Activated CD8-positive, alpha-beta memory T cell treated with anti-CD3 and anti-CD28 coated beads for 4 hours (primary cell): Measurements from ENCODE around the gene NDNF.

Experiments
- DNase-seq, 2 donors: peaks; one replicate each; pipeline ENCODE4 v3.0.0-alpha.2; 2020; ENCODE audit warnings: low read depth in 2 of 2

The NDNF gene

GRCh38 chr4:121072224-121073003, at the start of gene NDNF:
NDNF (minus strand) TSS chr4:121072535; CDS start chr4:121045837, 26,698 bp downstream.
- DNase-seq: no peak

DNA sequence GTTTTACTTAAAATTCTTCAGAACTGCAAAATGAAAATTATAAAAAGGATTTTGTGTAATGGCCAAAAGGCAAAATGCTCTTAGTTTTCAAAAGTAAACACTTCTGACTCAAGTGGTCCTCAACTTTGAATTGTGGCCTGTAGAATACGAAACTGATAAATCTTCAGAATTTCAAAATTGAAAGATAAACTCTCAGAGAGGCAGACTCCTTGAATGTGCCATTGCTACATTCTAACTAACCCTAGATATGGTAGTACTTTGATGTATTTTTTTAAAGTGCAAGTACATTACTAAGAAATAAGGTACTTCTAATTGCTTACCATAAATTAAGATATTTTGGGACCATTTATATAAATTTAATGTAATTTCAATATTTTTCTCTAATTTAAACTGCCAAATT, 47.4 kb upstream of the NDNF start:
- DNase-seq: no peak

- DNase-seq: no peak
These were observed 46.0 kb upstream of the NDNF start for GRCh38 chr4:121118344-121118743.

DNA sequence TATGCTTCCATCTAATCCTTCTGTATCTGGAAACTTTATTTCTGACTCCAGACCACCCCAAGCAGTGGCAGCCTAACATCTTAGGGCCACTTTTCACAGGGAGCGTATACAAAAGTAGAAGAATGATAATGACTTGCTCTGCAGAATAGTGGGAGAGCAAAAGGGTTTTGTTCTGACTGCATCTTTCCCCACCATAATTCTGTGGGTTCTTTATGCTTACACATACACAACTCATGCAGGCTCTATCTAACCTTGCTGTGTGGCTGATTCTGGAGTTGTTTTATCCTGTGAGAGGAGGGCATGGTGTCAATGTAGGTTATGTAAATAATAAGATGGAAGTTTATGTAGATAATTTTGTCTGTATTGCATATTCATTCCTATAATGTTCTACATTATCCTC, 42.4 kb upstream of the NDNF start:
- DNase-seq: no peak

DNA sequence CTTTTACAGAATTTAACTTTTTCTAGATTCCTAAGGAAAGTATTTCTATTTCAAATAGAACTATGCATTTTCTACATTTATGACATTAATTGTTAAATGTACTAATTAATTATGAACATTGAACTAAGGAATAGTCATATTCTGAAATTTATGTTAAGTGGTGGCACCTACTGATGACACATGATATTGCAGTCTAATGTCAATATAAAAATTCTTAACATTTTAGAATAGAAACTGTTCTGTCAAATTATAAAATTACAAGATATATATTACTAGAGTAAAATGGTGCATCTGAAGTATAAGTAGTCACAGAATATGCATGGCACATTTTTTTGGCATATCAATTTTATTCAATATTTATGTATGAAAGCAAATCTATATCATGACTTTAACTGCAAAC, 40.2 kb upstream of the NDNF start:
- DNase-seq: no peak

GRCh38 chr4:121108557-121108956, 36.2 kb upstream of the NDNF start:
- DNase-seq: no peak

DNA sequence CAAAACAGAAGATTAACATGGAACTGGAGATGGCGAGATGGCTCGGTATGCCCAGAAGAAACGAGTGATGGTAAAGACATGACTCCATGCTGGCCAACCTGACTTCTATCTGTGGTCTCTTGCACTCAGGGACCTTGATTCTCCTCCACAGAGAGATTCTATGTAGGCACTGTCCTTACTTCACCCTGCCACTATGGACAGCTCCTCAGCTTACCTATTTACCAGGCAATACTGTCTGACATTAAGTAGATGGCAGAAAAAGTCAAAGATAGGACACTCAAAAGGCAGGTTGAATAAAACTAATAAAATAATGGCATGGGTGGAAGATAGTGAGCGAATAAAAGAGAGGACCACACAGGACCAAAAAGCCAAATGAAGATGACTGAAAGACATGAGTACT, 35.2 kb upstream of the NDNF start:
- DNase-seq: no peak

DNA sequence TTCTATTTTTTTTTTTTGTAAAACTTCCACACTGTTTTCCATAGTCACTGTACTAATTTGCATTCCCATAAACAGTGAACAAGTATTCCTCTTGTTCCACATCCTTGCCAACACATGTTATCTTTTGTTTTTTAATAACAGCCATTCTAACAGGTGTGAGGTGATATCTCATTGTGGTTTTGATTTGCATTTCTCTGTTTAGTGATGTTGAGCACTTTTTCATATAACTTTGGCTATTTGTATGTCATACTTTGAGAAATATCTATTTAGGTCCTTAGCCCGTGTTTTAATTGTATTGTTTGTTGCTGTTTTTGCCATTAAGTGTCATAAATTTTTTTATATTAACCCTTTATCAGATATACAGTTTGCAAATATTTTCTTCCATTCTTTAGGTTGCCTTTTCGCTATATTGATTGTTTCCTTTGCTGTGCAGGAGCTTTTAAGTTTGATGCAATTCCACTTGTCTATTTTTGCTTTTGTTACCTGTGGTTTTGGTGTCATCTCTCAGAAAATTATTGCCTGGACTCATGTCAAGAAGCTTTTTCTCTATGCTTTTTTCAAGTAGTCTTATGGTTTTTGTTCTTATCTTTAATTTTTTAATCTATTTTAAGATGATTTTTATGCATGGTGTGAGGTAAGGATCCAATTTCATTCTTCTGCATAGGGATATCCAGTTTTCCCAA, 27.9 kb upstream of the NDNF start:
- DNase-seq: no peak

GRCh38 chr4:121098266-121098665, 25.9 kb upstream of the NDNF start:
- no peak for DNase-seq

DNA sequence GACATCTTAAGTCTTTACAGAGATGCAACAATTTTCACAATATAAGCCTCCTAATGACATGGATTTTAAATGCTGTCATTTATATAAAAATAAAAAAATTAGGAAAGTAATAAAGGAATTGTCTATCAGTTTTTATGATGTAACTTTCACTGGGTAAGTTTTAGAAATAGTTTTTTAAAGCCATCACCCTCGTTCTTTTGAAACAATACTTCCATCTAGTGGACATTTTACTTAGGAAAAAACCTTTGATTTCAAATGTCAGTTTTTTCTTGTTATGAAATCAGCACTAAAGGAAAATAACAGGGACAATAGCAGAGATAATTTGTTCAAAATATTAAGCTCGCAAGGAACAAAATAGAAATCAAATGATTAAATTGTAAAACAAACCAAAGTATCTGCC, 24.3 kb upstream of the NDNF start:
- no peak for DNase-seq

DNA sequence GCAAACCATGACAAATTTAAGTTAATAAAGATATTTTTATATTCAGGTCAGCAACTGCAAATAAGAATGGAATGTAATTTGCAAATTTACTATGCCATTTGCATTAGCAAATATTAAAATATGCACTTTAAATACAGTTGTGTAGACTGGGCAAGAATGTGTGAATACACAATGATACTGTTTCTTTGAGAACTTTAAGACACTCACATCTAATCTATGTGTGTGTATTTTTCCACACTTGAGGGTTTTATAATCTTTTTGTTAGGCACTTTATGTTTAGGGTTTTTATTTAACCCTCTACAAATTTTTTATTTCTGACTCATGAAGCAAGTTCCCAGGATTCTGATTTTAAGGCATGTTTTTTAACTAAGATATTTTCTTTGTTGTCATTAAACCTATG, 23.9 kb upstream of the NDNF start:
- no peak for DNase-seq

- no peak for DNase-seq
These were observed 22.1 kb upstream of the NDNF start for GRCh38 chr4:121094297-121094966.

DNA sequence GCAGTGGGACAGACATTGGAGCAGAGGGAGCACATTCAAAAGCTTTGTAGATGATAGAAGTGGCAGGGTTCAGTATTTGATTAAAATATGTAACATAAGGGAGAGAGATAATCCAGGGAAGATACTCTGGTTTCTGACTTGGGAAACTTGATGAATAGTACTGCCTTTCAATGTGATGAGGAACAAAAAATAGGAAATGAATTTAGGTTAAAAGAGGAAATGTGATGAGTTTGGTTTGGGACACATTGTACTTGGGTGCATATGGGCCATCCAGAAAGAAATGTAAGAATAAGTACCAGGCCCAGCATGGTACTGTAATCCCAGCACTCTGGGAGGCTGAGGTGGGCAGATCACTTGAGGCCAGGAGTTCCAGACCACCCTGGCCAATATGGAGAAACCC, 20.9 kb upstream of the NDNF start:
- DNase-seq: no peak

DNA sequence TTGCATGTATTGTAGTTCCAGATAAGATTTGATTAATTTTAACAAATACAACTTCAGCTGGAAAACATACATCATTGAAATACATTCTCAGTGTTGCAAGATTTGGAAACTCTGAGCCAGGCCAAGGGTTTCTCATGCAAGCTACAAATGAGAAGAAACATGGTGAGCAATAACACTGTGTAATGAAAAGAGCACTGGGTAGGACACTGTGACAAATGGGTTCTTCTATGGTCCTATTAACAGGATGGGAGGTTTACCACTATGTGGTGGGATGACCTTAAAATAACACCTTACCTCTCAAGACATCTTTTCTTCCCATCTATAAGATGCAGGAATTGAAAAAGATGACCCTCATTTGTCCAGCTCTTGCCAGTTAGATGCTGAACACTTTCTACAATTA, 19.6 kb upstream of the NDNF start:
- no peak for DNase-seq

- no peak for DNase-seq
These were observed 16.5 kb upstream of the NDNF start for GRCh38 chr4:121088867-121089266.

GRCh38 chr4:121079376-121079775, 7.0 kb upstream of the NDNF start:
- no peak for DNase-seq

GRCh38 chr4:121077496-121077895, 5.2 kb upstream of the NDNF start:
- DNase-seq: no peak

DNA sequence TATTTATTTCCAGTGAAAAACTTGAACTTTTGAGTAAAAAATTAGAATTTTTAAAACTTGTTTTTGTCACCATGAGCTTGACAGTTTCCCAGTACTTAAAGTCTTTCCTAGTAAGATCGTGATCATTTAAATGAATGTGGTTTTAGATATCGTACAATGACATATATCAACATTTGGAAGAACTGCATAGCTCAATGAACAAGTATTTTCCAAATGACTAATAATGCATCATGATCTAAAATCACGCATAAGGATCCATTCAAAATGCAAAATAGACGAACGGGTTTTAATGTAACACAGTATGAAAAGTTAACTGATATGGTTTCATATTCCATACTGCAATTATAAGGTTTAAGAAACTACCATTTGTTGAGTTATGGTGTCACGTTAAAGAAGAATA, 4.1 kb upstream of the NDNF start:
- DNase-seq: no peak

GRCh38 chr4:121073672-121074381, 1.5 kb upstream of the NDNF start:
- DNase-seq: no peak

GRCh38 chr4:121073004-121073435, 685 bp upstream of the NDNF start:
- no peak for DNase-seq

- no peak for DNase-seq
These were observed 603 bp downstream of the NDNF start for GRCh38 chr4:121071640-121072223.
